GM12878 (cell line): Measurements from ENCODE around the gene ZBTB39. TPM values are rescaled to one million over a fixed set of nuclear protein-coding genes. Genes with fewer than 3 reads are reported as not detected.
A peak's percentile ranks its signal among the peaks of the same experiment; 100 is the strongest.

ENCODE experiments used
- CBX5 ChIP-seq: sonication (generic); IDR thresholded peaks from 2 replicates; pipeline ENCODE4 v1.6.1; 2016; ENCODE audit warnings: low read depth, moderate library complexity, mild to moderate bottlenecking, inconsistent platforms
- E4F1 ChIP-seq: fragments of 450-650 bp; IDR thresholded peaks from 2 replicates; pipeline ENCODE4 v1.6.1; 2018; ENCODE audit warnings: borderline replicate concordance, mild to moderate bottlenecking; ENCODE audit not compliant: partially characterized antibody
- ESRRA ChIP-seq: IDR thresholded peaks from 2 replicates; pipeline ENCODE4 v1.6.1; 2012; ENCODE audit warnings: mild to moderate bottlenecking, low read length, improper control_type of control experiment
- FOS ChIP-seq: IDR thresholded peaks from 3 replicates; pipeline ENCODE4 v1.6.1; 2011; ENCODE audit warnings: borderline replicate concordance; ENCODE audit not compliant: insufficient read length; ENCODE audit errors: extremely low read depth
- GATAD2B ChIP-seq: fragments of 450-650 bp; conservative IDR thresholded peaks from 2 replicates; pipeline ENCODE4 v1.6.1; 2017; ENCODE audit warnings: low read depth, mild to moderate bottlenecking, moderate library complexity
- HDAC6 ChIP-seq: fragments of 200-600 bp; sonication (generic); IDR thresholded peaks from one replicate; pipeline ENCODE4 v1.8.0; 2017; ENCODE audit warnings: antibody characterized with exemption; ENCODE audit not compliant: unreplicated experiment
- JUND ChIP-seq: IDR thresholded peaks from 2 replicates; pipeline ENCODE4 v1.6.1; 2012; ENCODE audit warnings: low read depth, mild to moderate bottlenecking, low read length, improper control_type of control experiment, moderate library complexity
- MLLT1 ChIP-seq: fragments of 450-650 bp; IDR thresholded peaks from 2 replicates; pipeline ENCODE4 v1.6.1; 2016; ENCODE audit warnings: mild to moderate bottlenecking
- NBN ChIP-seq: fragments of 450-650 bp; IDR thresholded peaks from 2 replicates; pipeline ENCODE4 v1.6.1; 2016
- POLR2AphosphoS2 ChIP-seq: IDR thresholded peaks from 2 replicates; pipeline ENCODE4 v1.6.1; 2011; ENCODE audit warnings: low read depth, mild to moderate bottlenecking, low read length, improper control_type of control experiment, moderate library complexity
- POU2F2 ChIP-seq: IDR thresholded peaks from 3 replicates; pipeline ENCODE4 v1.6.1; 2011; ENCODE audit warnings: low read depth, mild to moderate bottlenecking, low read length, borderline replicate concordance
- RAD51 ChIP-seq: fragments of 450-650 bp; IDR thresholded peaks from 2 replicates; pipeline ENCODE4 v1.6.1; 2016; ENCODE audit warnings: moderate library complexity, mild to moderate bottlenecking, inconsistent platforms
- SIN3A ChIP-seq: IDR thresholded peaks from 2 replicates; pipeline ENCODE4 v1.6.1; 2012; ENCODE audit warnings: low read depth, low read length, improper control_type of control experiment
- SMARCA5 ChIP-seq: fragments of 450-650 bp; IDR thresholded peaks from 2 replicates; pipeline ENCODE4 v1.6.1; 2017; ENCODE audit warnings: mild to moderate bottlenecking
- SREBF2 ChIP-seq: IDR thresholded peaks from 2 replicates; pipeline ENCODE4 v1.6.1; 2012; ENCODE audit warnings: mild to moderate bottlenecking, low read length
- TCF12 ChIP-seq: IDR thresholded peaks from 2 replicates; pipeline ENCODE4 v1.6.1; 2011; ENCODE audit warnings: low read depth, mild to moderate bottlenecking, low read length
- TCF3 ChIP-seq: IDR thresholded peaks from 2 replicates; pipeline ENCODE4 v1.6.1; 2012; ENCODE audit warnings: low read depth, mild to moderate bottlenecking, low read length, borderline replicate concordance; ENCODE audit not compliant: insufficient read depth
- YY1 ChIP-seq: IDR thresholded peaks from 2 replicates; pipeline ENCODE4 v1.6.1; 2011; ENCODE audit warnings: low read depth, mild to moderate bottlenecking, low read length
- ZNF274 ChIP-seq: IDR thresholded peaks from one replicate; pipeline ENCODE4 v1.8.0; 2011; ENCODE audit not compliant: insufficient read length, insufficient read depth
- polyA plus RNA-seq, 11 experiments: library from polyadenylated mRNA; depleted of rRNA in 4 of 11; unstranded in 6 of 11; stranded (reverse) in 5 of 11; fragments of >200 nt; fragmentation: Nextera tagmentation in 4 of 11; fragmentation: Illumina TruSeq in 1 of 11; extraction: Ambion mirVana in 4 of 11; extraction: Trizol in 1 of 11; gene quantifications; 1 replicate in 1 of 11; 2 replicates in 10 of 11; pipeline versions ENCODE4 v1.2.1 to v1.2.3, GENCODE V29; 2011 to 2016; ENCODE audit warnings: inconsistent platforms in 2 of 11, missing spikeins in 2 of 11, low read depth in 1 of 11
- total RNA-seq, 4 experiments: library from RNA; depleted of rRNA in 3 of 4; stranded (reverse); fragments of >200 nt in 3 of 4; fragmentation: Illumina TruSeq in 1 of 4; extraction: Trizol in 1 of 4; gene quantifications; 2 replicates each; pipeline versions ENCODE4 v1.2.1 to v1.2.3, GENCODE V29; 2013 to 2021
- TF ChIP-seq, protein P1 (sequence below): fragments of 150-350 bp; IDR thresholded peaks from 2 replicates; pipeline ENCODE4 v1.6.1; 2016; ENCODE audit warnings: low read depth, low read length
- TF ChIP-seq, protein P2 (sequence below): fragments of 450-650 bp; IDR thresholded peaks from 2 replicates; pipeline ENCODE4 v1.6.1; 2017; ENCODE audit warnings: mild to moderate bottlenecking, low read depth, inconsistent platforms; ENCODE audit not compliant: poor library complexity, severe bottlenecking
- TF ChIP-seq, protein P3 (sequence below): IDR thresholded peaks from 2 replicates; pipeline ENCODE4 v1.6.1; 2012; ENCODE audit warnings: low read depth, low read length, improper control_type of control experiment

ZBTB39 gene
- total and polyA plus RNA-seq, 10 of the 15 experiments (the other 5 are each of a cell fraction or from before 2014, with no cell fraction given), result 0.88 to 6.8 (median 4.4) TPM

- TF ChIP-seq NBN (no peak), TCF12 (0 out of 2 replicates have a peak, but pooled peaks have one; percentile 27), POLR2AphosphoS2 (no peak), POU2F2 (no peak), YY1 (0 out of 2 replicates have a peak, but pooled peaks have one; percentile 16), HDAC6 (no peak), JUND (no peak), SIN3A (no peak), CBX5 (no peak), FOS (no peak), GATAD2B (no peak), TCF3 (no peak), ESRRA (no peak), MLLT1 (no peak), SREBF2 (no peak), E4F1 (no peak), RAD51 (no peak), SMARCA5 (no peak), ZNF274 (no peak)
- TF ChIP-seq, protein P1, sequence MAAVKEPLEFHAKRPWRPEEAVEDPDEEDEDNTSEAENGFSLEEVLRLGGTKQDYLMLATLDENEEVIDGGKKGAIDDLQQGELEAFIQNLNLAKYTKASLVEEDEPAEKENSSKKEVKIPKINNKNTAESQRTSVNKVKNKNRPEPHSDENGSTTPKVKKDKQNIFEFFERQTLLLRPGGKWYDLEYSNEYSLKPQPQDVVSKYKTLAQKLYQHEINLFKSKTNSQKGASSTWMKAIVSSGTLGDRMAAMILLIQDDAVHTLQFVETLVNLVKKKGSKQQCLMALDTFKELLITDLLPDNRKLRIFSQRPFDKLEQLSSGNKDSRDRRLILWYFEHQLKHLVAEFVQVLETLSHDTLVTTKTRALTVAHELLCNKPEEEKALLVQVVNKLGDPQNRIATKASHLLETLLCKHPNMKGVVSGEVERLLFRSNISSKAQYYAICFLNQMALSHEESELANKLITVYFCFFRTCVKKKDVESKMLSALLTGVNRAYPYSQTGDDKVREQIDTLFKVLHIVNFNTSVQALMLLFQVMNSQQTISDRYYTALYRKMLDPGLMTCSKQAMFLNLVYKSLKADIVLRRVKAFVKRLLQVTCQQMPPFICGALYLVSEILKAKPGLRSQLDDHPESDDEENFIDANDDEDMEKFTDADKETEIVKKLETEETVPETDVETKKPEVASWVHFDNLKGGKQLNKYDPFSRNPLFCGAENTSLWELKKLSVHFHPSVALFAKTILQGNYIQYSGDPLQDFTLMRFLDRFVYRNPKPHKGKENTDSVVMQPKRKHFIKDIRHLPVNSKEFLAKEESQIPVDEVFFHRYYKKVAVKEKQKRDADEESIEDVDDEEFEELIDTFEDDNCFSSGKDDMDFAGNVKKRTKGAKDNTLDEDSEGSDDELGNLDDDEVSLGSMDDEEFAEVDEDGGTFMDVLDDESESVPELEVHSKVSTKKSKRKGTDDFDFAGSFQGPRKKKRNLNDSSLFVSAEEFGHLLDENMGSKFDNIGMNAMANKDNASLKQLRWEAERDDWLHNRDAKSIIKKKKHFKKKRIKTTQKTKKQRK, result no peak
- TF ChIP-seq, protein P2, sequence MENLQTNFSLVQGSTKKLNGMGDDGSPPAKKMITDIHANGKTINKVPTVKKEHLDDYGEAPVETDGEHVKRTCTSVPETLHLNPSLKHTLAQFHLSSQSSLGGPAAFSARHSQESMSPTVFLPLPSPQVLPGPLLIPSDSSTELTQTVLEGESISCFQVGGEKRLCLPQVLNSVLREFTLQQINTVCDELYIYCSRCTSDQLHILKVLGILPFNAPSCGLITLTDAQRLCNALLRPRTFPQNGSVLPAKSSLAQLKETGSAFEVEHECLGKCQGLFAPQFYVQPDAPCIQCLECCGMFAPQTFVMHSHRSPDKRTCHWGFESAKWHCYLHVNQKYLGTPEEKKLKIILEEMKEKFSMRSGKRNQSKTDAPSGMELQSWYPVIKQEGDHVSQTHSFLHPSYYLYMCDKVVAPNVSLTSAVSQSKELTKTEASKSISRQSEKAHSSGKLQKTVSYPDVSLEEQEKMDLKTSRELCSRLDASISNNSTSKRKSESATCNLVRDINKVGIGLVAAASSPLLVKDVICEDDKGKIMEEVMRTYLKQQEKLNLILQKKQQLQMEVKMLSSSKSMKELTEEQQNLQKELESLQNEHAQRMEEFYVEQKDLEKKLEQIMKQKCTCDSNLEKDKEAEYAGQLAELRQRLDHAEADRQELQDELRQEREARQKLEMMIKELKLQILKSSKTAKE, result no peak
- TF ChIP-seq, protein P3, sequence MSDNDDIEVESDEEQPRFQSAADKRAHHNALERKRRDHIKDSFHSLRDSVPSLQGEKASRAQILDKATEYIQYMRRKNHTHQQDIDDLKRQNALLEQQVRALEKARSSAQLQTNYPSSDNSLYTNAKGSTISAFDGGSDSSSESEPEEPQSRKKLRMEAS, result no peak
Observed at GRCh38 chr12:57031138-57031725, 24.9 kb upstream of the ZBTB39 start (continued).
